Fibroblast of skin of right biceps (primary cell): ENCODE results near the gene ALDH1A3.

Source experiments
- DNase-seq: peaks from one replicate; pipeline ENCODE4 v3.0.0-alpha.2; 2013

The ALDH1A3 gene

DNA sequence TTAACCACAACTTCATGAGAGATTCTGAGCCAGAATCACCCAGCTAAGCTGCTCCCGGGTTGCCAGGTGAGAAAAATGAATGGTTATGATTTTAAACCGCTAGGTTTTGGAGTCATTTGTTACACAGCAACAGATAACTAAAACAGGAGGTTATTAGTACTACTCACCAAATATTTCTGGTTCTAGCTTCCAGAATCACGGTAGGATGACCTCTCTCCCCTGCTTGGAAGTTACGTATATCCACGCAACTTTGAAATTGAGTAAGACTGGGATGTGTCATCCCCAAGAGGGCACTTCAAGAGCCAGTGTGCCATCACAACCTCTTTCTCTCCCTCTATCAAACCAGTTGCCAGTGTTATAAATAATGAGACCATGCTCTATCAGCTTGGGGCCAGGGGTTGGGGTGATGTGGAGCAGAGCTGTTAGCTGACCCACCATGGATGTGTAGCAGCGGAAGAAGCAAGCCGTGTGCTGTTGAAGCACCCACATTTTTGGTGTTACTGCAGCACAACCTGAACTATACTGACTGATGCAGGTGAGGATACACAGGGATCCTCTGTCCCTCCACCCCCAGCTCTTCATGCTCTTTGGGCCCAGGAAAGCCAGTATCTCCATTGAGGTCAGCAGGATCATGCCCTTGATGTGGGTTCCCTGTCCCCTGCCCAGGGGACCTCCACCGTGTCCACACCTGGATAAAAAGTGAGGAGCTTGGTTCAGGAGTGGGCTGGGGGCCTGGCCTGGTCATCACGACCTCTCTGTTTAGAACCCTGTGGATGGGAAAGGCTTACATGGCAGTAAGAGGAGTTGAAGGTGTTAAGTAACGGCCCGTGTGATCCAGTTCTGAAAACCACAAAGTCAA, 19.4 kb upstream of the ALDH1A3 start:
- DNase-seq = no peak

GRCh38 chr15:100860829-100861510, 18.7 kb upstream of the ALDH1A3 start:
- DNase-seq = no peak

- no peak for DNase-seq
Measured at GRCh38 chr15:100861511-100861991, 18.1 kb upstream of the ALDH1A3 start.

GRCh38 chr15:100862162-100862561, 17.5 kb upstream of the ALDH1A3 start:
- no peak for DNase-seq

DNA sequence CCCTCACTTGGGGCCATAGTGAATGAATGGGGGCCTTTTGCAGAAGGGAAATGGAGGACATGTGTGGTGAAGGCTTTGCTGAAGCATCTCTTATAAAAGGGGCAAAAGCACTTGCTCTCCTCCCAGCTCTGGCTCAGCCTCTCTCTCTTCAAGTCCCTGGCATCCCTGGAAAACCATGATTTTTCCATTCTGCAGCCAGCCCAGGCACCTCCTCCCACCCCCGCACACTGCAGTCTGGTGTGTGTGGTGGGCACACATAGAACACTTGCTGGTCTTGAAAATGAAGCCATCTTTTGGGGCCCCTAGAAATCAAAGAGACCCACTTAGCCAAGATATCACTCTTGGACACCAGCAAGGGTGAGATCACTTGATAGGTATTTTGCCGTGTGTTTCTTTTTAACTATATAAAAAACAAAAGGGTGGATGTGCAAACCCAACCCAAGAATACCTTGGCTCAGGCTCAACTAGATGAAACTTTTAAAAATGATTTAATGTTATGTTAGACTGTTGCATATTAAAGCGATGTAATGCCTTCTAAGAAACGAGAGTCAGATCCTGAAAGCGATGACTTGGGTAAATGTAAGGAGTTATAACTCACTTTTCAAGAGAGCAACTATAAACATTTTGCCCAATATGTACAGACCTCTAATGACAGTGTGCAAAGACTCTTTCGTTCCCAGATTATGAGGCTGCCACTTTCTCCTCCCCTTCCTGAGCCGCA, 16.4 kb upstream of the ALDH1A3 start:
- peak; percentile 53 for DNase-seq

GRCh38 chr15:100863796-100864267, 15.8 kb upstream of the ALDH1A3 start:
- peak; percentile 58 for DNase-seq

DNA sequence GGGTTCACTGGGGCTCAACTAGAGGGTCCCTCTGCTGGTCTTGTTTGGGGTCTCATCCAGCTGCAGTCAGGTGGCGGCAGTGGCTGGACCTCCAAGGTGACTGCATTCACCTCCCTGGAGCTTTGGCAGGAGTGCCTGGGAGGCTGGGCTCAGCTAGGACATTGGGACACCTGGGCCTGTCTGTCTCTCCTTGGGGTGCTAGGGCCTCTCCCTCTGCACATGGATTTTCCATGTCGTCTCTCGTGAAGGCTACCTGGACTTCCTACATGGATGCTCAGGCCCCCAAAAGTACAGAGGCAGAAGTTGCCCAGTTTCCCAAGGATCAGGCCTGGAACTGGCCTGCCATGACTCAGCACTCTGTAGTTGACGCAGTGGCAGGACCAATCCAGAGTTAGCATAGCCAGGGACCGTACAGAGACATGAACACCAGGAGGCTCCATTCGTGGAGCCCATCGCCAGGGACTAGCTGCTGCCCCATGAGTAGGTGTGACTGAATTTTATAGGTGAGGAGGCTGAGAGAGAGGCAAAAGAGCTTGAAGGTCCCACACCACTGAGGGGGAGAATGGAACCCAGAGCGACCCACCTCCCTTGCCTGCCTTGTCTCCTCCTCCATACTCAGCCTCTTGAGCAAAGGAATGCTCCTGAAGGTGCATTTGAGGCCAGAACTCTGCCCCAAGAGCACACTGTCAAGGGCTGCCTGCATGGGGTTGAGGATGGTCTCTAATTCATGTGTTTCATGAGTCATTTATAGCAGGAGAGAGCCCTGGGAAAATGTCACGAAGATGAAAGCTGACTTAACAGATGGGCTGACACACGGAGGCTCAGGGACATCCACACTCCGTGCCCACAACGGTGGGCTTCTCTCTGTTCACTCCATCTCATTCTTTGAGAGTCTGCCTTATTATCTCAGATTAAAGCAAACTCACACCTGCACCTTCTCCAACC, 13.0 kb upstream of the ALDH1A3 start:
- no peak for DNase-seq

GRCh38 chr15:100867433-100867832, 12.2 kb upstream of the ALDH1A3 start:
- no peak for DNase-seq

DNA sequence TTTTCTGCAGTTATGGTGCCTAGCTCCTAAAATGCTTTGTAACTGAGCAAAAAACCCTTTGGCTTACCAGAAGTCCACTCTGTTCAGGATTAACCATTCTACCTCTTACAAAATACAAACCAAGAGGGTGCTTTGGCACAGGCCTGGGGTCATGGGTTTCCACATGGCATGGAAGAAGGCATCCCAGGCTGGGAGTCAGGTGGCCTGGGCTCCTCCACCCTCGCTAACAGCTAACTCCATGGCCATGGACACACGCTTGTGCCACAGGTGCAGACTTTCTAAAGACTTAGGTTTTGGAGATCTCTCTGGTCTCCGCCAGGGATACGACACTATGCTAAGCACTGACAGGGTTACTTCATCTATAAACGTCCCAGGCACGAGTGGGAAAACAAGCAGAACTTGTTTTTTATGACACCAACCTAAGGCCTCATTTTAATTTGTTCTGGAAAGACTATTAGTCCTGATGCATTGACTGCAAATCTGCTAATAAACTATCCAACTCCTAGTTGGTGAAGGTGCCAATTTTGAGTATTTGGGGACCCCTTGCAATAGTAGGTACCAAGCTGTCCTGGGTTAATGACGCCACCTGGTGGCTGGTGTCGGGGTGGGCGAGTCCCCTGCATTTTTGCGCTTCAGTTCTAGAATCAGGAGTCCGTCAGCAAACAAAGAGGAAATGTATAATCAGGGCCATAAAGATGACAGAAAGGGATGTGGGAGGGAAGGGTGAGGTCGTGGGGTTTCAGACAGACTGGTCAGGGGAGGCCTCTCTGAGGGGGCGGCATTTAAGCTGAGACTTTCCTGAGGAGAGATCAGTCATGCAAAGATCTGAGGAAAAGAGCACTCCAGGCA, 10.3 kb upstream of the ALDH1A3 start:
- no peak for DNase-seq

GRCh38 chr15:100873029-100873677, 6.5 kb upstream of the ALDH1A3 start:
- DNase-seq = peak; percentile 79

DNA sequence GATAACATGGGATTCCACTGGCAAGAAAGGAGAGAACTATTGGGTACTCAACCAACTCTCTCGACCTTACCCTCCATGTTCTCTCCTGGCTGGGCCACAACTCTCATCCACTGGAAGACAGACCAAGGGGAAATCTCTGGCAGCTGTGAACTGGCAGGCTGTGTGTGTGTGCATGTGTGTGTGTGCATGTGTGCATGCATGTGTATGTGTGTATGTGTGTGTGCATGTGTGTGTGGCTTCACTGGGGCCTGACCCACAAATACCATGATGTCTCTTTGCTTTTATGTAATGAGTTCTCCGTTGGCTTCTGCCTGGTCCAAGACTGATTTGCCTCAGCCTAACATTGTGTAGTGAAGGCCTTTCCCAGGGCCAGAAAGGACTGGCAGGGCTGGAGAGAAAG, 4.1 kb upstream of the ALDH1A3 start:
- DNase-seq = no peak

DNA sequence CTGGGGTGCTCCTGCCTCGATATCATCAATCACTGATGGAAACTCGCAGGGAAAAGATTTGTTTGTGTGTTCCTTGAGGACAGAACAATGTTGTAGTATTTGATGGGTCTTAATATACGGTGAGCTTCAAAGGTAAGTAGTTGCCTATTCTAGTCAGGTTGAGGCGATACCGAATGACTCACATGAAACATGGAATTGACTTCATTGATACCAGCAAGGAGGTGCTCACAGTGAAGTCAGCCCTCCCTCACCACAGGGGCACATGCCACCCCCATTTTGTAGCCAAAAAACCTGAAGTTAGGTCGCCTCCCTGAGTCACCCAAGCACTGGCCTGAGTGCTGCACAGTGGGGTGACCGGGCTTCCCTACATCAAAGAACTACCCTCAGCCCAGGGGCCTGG, 3.7 kb upstream of the ALDH1A3 start:
- DNase-seq = no peak

DNA sequence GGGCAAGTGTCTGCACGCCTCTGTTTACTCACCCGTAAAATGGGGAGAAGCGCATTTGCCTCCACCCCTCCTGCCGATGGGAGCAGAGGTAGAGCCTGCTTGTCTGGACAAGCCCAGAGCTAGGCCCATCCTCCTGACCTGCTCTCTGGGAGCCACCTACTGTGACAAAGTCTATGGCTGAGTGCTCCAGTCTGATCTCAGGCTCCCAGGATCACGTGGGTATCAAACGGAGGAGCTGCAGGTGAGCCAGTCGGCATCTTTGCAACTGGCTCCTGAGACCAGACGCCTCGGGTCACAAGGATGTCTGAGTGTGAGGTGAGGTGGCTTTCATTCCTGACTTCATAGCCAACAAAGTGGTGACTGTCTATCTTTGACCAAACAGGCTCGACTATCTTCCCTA, 2.1 kb upstream of the ALDH1A3 start:
- no peak for DNase-seq

- DNase-seq = no peak
Measured at GRCh38 chr15:100878130-100878529, 1.5 kb upstream of the ALDH1A3 start.

DNA sequence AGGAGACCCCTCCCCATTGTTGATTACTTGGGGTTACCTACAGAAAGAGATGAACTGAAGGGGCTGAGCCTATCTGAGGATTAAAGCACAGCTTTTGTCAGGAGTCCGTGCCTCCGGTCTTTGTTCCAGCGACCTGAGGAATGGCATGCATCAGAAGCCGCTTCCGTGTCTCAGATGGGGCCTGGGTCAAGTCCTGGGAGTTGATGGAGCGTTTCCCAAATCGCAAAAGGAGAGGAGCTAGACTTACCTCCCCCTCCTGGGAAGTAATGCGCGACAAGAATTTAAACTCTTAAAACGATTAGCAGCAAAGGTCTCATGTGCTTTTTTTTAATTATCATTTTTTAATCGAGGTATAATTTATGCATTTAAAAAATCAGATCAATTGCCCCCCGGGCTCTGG, 983 bp upstream of the ALDH1A3 start:
- DNase-seq = no peak

GRCh38 chr15:100879061-100879463, 569 bp upstream of the ALDH1A3 start:
- DNase-seq = no peak

GRCh38 chr15:100880139-100880896, 687 bp downstream of the ALDH1A3 start:
- DNase-seq = no peak

GRCh38 chr15:100880897-100881242, 1.2 kb downstream of the ALDH1A3 start:
- DNase-seq = no peak

DNA sequence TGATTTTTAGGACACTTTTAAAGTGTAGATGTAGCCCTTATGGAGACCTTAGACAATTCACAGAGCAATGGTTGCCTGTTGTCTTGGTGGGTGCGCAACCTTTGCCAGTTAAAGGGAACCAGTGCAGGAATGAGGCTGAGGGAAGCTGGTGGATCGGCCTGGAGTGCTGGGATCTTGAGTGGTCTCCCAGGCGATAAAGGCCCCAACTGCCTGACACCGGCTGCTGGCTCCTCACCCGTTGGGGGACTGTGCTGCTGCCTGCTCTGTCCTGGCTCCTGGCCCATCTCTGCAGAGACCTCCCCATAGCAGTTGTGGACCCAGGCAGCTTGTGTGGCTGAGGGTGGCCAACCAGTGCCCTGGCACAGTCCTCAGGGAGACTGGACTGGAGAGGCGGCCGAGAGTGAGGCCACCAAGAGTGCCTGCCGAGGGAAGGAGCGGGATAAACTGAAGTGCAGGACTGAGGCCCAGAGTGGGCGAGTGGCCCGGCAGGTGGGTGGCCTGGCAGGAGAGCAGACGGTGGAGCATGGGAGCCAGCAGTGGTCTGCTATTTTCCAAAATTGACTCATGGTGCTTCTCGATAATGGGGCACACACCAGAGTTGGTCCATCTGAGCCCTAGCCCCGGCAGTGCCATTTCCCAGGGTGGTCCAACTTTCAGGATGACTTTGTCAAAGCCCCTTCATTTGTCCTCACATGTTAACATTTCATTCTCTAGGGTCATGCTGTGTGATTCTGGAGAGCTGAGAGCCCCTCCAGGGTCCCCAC, 2.1 kb downstream of the ALDH1A3 start:
- no peak for DNase-seq
